Measurements from ENCODE around the gene EYS. TPM values are rescaled to one million over a fixed set of nuclear protein-coding genes. Genes with fewer than 3 reads are reported as not detected.

The EYS gene
- total RNA-seq, 1 experiment from 2014 or later: not detected

DNA sequence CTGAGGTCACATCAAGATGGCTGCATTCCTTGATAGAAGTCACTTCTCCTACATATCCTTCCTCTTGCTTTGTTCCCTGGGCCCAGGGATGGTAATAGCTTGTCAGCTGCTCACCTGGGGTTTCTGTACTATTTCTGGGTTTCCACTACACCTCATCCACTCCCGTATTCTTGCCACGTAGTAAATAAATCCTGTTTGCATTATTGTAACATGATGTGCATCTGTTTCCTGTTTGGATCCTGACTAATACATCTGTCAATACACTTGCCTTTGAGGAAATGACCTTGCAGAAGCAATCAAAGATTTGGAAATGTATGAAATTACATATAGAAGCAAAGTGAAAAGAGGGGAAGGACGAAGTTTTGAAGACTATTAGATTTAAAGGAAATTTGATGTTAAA lies 1452.5 kb downstream of the EYS start:
- H3T11ph ChIP-seq (ENCODE audit: low read length): no peak overlapping the region
- no peak overlapping the region for H3K14ac ChIP-seq (ENCODE audit: insufficient read depth, low read length)
- H3K4me2 ChIP-seq (ENCODE audit: insufficient read depth, insufficient read length, low read length): no peak overlapping the region
- no peak overlapping the region for H2AFZ ChIP-seq (ENCODE audit: low read length)
- TF ChIP-seq, protein P1, sequence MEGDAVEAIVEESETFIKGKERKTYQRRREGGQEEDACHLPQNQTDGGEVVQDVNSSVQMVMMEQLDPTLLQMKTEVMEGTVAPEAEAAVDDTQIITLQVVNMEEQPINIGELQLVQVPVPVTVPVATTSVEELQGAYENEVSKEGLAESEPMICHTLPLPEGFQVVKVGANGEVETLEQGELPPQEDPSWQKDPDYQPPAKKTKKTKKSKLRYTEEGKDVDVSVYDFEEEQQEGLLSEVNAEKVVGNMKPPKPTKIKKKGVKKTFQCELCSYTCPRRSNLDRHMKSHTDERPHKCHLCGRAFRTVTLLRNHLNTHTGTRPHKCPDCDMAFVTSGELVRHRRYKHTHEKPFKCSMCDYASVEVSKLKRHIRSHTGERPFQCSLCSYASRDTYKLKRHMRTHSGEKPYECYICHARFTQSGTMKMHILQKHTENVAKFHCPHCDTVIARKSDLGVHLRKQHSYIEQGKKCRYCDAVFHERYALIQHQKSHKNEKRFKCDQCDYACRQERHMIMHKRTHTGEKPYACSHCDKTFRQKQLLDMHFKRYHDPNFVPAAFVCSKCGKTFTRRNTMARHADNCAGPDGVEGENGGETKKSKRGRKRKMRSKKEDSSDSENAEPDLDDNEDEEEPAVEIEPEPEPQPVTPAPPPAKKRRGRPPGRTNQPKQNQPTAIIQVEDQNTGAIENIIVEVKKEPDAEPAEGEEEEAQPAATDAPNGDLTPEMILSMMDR (conservative IDR thresholded peaks at IDR 0.05): no peak
- no peaks in the 10 kb centered on the region for H3K79me1 ChIP-seq (ENCODE audit: insufficient read depth, low read depth, low read length, poor library complexity, severe bottlenecking)
- no peak overlapping the region for H2BK12ac ChIP-seq (ENCODE audit: insufficient read length, low read depth, low read length)
- H3K27ac Mint-ChIP-seq: no peak overlapping the region
- H3K4me1 ChIP-seq (ENCODE audit: insufficient read depth, low read length): no peaks in the 10 kb centered on the region; the same call in 1 of the 2 replicates
- no peaks in the 10 kb centered on the region for H3K36me3 Mint-ChIP-seq (ENCODE audit: insufficient read depth in 1 of 3, low read depth in 3 of 3)
- no peak overlapping the region for H3K56ac ChIP-seq (ENCODE audit: insufficient read length, low read depth, low read length)
- no peak overlapping the region for H3K4me3 Mint-ChIP-seq
- H3K9ac ChIP-seq (ENCODE audit: extremely low read depth, insufficient read length, low read length): no peak overlapping the region
- no peaks in the 10 kb centered on the region for H3K79me2 ChIP-seq (ENCODE audit: insufficient read depth, low read length)
- H2AK5ac ChIP-seq (ENCODE audit: insufficient read length, low read length): no peak overlapping the region
- H3K9me3 ChIP-seq (ENCODE audit: control insufficient read depth, low read depth, low read length): no peaks in the 10 kb centered on the region
- H4K91ac ChIP-seq (ENCODE audit: insufficient read length, low read depth, low read length): no peak overlapping the region
- no peaks in the 10 kb centered on the region for H3K23me2 ChIP-seq (ENCODE audit: insufficient read length, low read depth, low read length, poor library complexity, severe bottlenecking)
- H3K23ac ChIP-seq (ENCODE audit: insufficient read length, low read depth, low read length): no peak overlapping the region
- H4K20me1 ChIP-seq (ENCODE audit: control insufficient read depth, insufficient read depth, insufficient read length): no peaks in the 10 kb centered on the region
- H3K9me3 Mint-ChIP-seq: no peaks in the 10 kb centered on the region
- no peak for DNase-seq
- H2BK20ac ChIP-seq (ENCODE audit: low read depth, low read length, poor library complexity, severe bottlenecking): no peak overlapping the region
- no peak overlapping the region for H3K27ac ChIP-seq (ENCODE audit: insufficient read length, low read depth, low read length)
- no peaks in the 10 kb centered on the region for H3K27me3 Mint-ChIP-seq (ENCODE audit: low read depth)
- no peaks in the 10 kb centered on the region for H3K27me3 ChIP-seq (ENCODE audit: insufficient read depth, low read length)
- no peak overlapping the region for H4K5ac ChIP-seq (ENCODE audit: insufficient read length, low read depth, low read length)
- no peak overlapping the region for H2BK120ac ChIP-seq (ENCODE audit: low read depth, low read length, poor library complexity, severe bottlenecking)
- H4K8ac ChIP-seq (replicated peaks; ENCODE audit: insufficient read length, low read depth, low read length): no peak overlapping the region
- no CpG with 5 or more reads among the region's 3 CpGs for WGBS (ENCODE audit: extremely low coverage, insufficient read length, low lambda C conversion rate)
- H2BK5ac ChIP-seq (ENCODE audit: insufficient read length, low read length): no peak overlapping the region
- H3K4ac ChIP-seq (ENCODE audit: low read depth, low read length): no peak overlapping the region
- H2BK15ac ChIP-seq (ENCODE audit: low read depth, low read length): no peak overlapping the region
- H3K4me1 Mint-ChIP-seq: peaks cover 9% of the 10 kb centered on the region in 2 experiments
- H3K18ac ChIP-seq (ENCODE audit: insufficient read length, low read depth, low read length): no peak overlapping the region
